Activated T-helper 1 cell treated with anti-CD3 and anti-CD28 coated beads, Interleukin-2, amount 50 U/mL, for 16 hours (primary cell): ENCODE measurements around the gene SLC36A3.
"Not testable (repeated sequence)": the region's sequence is repeated elsewhere in the genome, so short reads cannot be mapped to it uniquely, and the experiment has no call there.

Experiments used
- DNase-seq, 2 donors: peaks; one replicate each; pipeline ENCODE4 v3.0.0-alpha.2; 2020; ENCODE audit warnings: low read depth in 1 of 2, low spot score in 1 of 2

The SLC36A3 gene

DNA sequence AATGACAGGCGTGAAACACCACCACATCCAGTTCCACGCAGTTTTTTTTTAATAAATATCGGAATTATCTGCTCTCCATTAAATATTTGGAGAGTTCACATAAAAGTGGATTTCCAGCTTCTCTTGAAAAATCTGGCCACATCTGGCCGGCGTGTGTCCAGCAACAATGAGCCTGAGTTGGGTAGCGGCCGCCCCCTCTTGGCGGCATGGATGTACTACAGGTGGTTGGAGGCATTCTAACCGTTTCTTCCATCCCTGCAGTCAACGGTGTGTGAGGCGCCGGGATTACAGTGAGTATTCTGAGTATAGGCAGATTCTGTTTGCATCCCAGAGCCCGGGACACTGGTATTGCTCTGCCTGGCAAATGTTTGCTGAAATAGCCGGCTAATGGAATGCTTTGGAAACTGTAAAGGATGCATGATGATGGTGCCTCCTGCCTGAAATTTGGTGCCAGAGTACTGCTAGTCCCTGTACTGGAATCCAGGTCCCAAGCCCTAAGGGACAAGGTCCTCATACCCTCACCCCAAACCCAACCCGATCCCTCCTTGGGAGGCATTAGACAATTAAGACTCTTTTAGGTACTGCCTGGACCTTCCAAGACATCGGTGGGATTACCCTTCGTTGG is 64.2 kb downstream of the SLC36A3 start:
- DNase-seq: peak in 1 of 2 donors; percentile 37

DNA sequence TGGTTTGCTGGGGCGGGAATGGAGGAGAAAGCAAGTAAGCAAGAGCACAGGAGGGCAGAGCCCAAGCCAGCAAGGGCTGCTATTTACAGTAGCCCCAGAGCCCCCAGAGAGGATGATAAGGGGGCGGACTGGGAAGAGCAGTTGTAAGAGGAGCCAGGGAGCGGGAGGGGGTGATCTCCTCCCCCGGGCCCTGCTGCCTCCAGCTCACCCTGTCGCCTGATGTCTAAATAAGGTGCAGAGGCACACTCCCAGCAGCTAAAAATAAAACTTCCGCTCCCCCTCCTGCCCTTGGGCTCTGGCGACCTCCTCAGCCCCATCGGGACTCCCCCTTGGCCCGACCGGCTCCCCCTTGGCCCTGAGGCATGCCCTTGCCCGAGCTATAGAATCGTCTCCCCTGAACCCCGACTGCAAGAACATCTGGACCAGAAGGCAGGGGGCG is 65.2 kb downstream of the SLC36A3 start:
- no peak for DNase-seq

DNA sequence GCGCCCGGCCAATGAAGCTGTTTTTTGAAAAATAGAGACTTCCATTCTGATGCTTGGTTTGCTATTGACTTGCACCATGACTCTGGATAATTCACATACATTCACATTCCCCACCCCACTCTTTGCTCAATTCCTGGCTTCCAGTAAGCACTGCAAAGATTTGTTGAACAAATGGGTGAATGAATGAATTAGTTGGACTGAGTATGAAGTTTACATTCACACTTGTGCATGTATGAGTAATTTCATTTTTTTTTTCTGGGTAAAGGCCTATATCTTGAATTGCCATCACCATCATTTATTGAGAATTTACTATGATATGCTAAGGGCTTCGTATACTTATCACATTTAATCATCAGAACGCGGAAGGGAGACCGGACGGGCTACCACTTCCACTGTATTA is 65.9 kb downstream of the SLC36A3 start:
- DNase-seq: no peak

DNA sequence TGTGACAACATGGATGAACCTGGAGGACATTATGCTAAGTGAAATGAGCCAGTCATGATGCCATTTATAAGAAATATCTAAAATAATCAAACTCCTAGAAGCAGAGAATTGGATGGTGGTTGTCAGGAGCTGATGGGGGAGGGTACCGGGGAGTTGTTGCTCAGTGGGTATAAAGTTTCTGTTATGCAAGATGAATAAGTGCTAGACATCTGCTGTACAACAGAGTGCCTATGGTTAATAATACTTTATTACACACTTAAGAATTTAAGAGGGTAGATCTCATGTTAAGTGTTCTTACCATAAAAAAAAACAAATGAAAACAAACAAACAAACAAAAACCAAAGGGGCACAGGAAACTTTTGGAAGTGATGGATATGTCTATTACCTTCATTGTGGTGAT is 66.7 kb downstream of the SLC36A3 start:
- no peak for DNase-seq

DNA sequence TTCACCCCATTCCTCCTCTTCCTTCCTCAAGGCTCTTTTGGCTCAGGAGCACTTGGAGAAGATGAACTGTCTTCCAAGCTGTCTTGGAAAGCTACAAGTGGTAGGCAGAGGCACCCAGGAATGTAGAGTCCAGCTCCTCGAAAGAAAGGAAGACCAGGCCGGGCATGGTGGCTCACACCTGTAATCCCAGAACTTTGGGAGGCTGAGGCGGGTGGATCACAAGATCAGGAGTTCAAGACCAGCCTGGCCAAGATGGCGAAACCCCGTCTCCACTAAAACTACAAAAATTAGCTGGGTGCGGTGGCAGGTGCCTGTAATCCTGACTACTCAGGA is 68.4 kb downstream of the SLC36A3 start:
- not testable (repeated sequence) for DNase-seq

DNA sequence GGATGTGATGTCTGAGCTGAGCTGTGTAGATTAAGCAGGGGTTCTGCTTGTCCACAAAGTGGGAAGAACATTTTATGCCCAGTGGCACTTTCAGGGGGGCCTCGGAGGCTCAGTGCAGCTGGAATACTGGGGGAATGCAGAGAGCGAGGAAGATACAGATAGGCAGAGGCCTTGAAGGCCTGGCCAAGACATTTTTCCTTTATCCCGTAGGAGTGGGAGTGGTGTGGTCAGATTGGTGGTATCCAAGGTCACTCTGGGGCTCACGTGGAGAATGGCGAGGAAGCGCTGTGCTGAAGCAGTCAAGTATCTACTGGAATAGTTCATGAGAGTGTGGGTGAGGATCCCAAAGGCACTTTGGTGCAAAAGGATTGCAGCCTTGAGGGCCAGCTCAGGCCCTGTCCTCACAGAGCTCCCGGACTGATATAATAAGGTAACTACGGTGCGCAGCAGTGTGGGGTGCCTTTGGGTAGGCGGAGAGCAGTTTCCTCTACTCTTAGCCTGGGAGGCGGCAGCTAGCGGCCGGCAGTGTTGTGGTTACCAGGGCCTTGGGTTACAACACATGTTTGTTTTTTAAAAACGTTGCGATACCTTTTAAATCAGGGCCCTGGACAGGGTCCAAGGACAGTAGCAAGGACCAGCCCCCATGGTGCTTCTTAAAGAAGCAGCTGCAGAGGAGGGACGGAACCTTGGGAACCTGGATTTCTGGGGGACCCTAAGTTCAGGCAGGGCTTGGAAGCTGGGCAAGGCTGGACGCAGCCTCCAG is 68.9 kb downstream of the SLC36A3 start:
- DNase-seq: no peak

DNA sequence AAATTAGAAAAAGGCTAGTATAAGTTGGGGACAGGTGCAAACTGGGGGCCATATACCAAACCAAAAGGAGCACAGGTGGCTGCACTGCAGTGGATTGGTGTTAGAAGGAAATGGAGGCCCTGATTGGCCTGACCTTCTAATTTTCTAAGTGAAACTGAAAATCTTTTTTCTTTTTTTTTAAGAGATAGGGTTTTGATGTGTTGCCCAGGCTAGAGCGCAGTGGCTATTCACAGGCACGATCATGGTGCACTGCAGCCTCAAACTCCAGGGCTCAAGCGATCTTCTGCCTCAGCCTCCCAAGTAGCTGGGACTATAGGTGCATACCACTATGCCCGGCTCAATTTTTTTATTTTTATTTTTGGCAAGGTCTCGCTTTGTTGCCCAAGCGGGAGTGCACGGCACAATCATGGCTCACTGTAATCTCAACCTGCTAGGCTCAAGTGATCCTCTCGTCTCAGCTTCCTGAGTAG is 69.9 kb downstream of the SLC36A3 start:
- no peak for DNase-seq

DNA sequence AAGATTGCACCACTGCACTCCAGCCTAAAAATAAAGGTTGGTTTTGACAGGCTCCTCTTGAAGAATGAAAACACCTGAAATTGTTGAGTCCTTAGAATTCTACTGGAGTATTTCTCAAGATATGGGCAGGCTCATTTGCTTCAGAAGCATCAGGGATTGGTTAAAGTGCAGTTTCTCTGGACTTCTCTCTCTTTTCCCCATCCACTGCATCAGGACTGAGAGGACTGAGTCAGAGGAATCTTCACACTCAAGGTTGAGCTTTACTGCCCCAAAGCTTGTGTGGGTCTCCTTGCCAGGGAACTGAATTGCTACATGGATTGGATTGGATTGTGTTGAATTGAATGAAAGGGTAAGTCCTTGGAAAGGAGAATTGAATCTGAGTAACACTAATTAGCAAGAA is 72.2 kb downstream of the SLC36A3 start:
- DNase-seq: no peak

DNA sequence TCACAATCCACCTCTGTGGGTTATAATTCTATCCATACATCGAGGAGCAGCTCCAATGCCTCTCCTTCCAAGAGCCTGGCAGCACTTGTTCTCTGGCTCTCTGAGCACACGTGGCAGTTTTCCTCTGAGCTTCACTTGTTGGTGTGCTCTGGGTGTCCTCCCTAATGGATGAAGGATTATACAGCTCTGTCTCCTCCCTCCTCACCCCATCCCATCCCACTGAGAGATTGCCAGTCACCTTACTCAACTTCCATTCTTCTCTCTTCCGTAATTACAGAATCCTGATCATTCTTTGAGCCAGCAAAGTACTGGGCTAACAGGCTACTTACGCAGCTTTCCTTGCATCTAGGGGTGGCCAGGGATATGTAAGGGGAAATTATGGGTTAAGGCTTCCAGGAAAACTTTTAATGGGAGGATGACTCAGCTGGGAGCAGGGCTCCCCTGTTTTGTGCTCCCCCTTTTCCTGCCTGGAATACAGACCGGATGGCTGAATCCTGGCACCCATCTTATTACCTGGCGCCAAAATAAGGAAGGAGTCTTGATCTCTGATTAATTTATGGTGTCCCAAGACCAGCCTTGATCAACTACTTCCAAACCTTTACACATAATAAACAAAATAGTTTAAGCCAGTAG is 73.4 kb downstream of the SLC36A3 start:
- no peak for DNase-seq

DNA sequence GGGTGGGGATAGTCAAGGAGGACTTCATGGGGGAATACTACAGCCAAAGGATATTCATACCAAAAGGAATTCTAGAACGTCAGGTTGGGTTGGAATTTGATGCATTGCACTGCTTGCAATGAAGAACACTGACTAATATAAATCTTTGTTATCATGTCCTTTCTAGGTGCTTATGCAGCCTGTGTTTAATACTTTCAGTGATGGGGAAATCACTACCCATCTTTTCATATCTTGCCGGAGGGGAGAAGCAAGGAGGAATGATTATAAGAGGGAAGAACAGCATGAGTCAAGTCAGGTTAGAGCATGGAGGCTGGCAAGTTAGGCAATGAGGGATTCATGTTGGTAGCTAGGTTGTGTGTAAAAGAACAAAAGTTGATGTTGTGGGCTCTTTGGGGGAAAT is 74.6 kb downstream of the SLC36A3 start:
- no peak for DNase-seq

DNA sequence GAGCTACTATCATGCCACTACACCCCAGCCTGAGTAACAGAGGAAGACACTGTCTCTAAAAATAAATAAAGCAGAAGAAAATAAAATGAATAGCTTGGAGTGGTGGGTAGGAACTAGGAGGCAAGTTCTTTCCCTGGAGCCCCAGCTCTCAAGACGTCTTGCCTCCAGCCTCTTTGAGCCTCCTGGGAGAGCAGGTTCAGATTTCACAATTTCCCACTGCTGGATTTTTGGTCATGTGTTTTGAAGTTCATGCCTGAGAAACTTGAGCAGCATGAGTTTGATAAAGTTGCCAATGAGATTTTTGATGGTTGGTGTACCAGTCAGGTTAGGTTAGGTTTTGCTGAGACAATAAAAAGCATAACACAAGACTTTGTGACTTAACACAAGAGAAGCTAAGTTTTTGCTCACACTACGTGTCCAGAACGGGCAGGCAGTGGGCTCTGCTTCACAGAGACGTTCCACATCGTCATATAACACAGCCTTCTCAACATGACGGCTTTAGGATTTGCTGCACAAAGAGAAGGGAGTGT is 75.6 kb downstream of the SLC36A3 start:
- DNase-seq: no peak
